Spinal cord (tissue), 10 donors: ENCODE results near the gene RAC2. TPM values are rescaled to one million over a fixed set of nuclear protein-coding genes. Genes with fewer than 3 reads are reported as not detected.
"Not testable (repeated sequence)": the region's sequence is repeated elsewhere in the genome, so short reads cannot be mapped to it uniquely, and the experiment has no call there.

ENCODE experiments used
- DNase-seq, 6 donors: peaks; one replicate each; pipeline versions ENCODE4 v3.0.0 to v3.0.0-alpha.2; 2013 to 2015; ENCODE audit warnings: low spot score in 6 of 6, low read depth in 4 of 6
- H3K27ac ChIP-seq: one replicate; pipeline ENCODE4 v1.5.1; 2013; ENCODE audit warnings: low read depth, low read length, control low read depth
- H3K27me3 ChIP-seq: one replicate; pipeline ENCODE4 v1.6.1; 2013; ENCODE audit warnings: low read length; ENCODE audit not compliant: control insufficient read depth, insufficient read depth
- H3K36me3 ChIP-seq: one replicate; pipeline ENCODE4 v1.6.1; 2013; ENCODE audit warnings: low read length; ENCODE audit not compliant: control insufficient read depth, insufficient read depth
- H3K4me1 ChIP-seq: one replicate; pipeline ENCODE4 v1.6.1; 2013; ENCODE audit warnings: low read length; ENCODE audit not compliant: control insufficient read depth, insufficient read depth
- H3K4me3 ChIP-seq: one replicate; pipeline ENCODE4 v1.5.1; 2013; ENCODE audit warnings: low read depth, low read length, control low read depth
- H3K9me3 ChIP-seq: one replicate; pipeline ENCODE4 v1.6.1; 2013; ENCODE audit warnings: low read length; ENCODE audit not compliant: control insufficient read depth, insufficient read depth
- WGBS: methylation state at CpG from one replicate; pipeline ENCODE4 v1.1.5; 2013; ENCODE audit warnings: missing lambda C conversion rate; ENCODE audit not compliant: insufficient coverage; 5-methylcytosine and 5-hydroxymethylcytosine counted together
- polyA plus RNA-seq, 2 donors: library from polyadenylated mRNA; unstranded; fragments of 120-200 nt; gene quantifications; one replicate each; pipeline ENCODE4 v1.2.1, GENCODE V29; 2013; ENCODE audit not compliant: insufficient read length in 2 of 2
- total RNA-seq, 2 donors: library from RNA; depleted of rRNA in 1 of 2; stranded (reverse); fragments of 120-200 nt in 1 of 2; fragments of >200 nt in 1 of 2; gene quantifications; one replicate each; pipeline versions ENCODE4 v1.2.3 to v1.2.4, GENCODE V29; 2013 to 2014
- donor health status: healthy.

Gene RAC2
- total and polyA plus RNA-seq, 4 donors, result 2.1 to 4.8 (median 2.7) TPM

- no peak overlapping the region for H3K4me3 ChIP-seq
- H3K27me3 ChIP-seq, result peaks cover 7% of the 10 kb centered on the region
These were observed 14.8 kb upstream of the RAC2 start for GRCh38 chr22:37258753-37259401.

GRCh38 chr22:37258005-37258752, 14.1 kb upstream of the RAC2 start:
- WGBS, result 86% methylated on average over 4 of the region's 9 CpGs
- no peak for DNase-seq
- Histone ChIP-seq H3K27me3 (peaks cover 7% of the 10 kb centered on the region), H3K4me3 (no peak overlapping the region), H3K27ac (no peak overlapping the region), H3K9me3 (no peaks in the 10 kb centered on the region), H3K4me1 (peaks cover 21% of the 10 kb centered on the region), H3K36me3 (no peaks in the 10 kb centered on the region)

More at GRCh38 chr22:37258753-37259401, 14.8 kb upstream of the RAC2 start:
- H3K27ac ChIP-seq, result no peak overlapping the region
- peaks cover 21% of the 10 kb centered on the region for H3K4me1 ChIP-seq
- no peaks in the 10 kb centered on the region for H3K36me3 ChIP-seq
- WGBS, result 61% methylated on average over 11 of the region's 14 CpGs
- peak in 2 of 6 donors; percentile 12 to 24 for DNase-seq
- H3K9me3 ChIP-seq, result peaks cover under 1% of the 10 kb centered on the region

DNA sequence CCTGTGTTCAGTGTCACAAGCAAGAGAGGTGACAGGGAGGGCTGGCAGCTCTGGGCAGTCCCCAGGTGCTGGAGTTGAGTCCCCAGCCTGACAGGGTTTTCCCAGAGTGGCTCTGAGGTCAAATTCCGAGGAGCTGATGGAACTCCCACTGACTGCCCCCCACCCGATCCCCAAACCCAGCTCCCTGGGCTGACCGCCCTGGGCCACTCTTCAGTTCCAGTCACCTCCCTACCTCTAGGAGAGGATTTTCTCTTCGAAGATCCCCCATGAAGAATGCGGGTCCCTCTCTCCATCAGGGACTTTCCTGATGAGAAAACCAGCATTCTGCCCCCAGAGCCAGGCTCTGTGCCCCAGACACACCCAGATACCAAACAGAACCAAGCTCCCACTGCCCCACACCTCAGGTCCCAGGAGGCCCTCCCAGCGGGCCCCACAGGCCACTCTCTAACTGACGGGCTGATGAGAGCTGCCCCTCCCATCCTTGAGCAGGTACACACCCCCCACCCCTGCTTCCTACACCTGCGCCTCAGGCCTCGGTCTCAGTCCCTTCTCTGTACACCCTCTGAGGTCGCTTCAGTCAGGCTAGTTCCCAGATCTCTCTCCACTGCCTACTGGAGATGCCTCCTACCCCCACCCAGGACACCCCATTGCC, 12.1 kb upstream of the RAC2 start:
- Histone ChIP-seq H3K4me3 (no peak overlapping the region), H3K27me3 (peaks cover 7% of the 10 kb centered on the region), H3K27ac (no peak overlapping the region), H3K4me1 (peaks cover 21% of the 10 kb centered on the region), H3K9me3 (no peaks in the 10 kb centered on the region), H3K36me3 (no peaks in the 10 kb centered on the region)
- 73% methylated on average over 10 of the region's 10 CpGs for WGBS
- no peak for DNase-seq

DNA sequence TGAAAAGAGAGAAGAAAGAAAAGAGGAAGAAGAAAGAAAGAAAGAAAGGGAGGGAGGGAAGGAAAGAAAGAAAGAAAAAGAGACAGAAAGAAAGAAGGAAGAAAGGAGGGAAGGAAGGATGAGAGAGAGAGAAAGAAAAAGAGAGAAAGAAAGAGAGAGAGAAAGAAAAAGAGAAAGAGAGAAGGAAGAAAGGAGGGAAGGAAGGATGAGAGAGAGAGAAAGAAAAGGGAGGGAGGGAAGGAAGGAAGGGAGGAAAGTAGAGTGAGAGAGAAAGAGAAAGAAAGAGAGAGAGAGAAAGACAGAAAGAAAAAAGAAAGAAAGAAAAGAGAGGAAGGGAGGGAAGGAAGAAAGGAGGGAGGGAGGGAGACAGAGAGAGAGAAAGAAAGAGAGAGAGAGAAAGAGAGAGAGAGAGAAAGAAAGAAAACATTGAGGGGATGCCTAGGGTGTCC, 11.5 kb upstream of the RAC2 start:
- peaks cover 6% of the 10 kb centered on the region for H3K27me3 ChIP-seq
- no peak overlapping the region for H3K4me3 ChIP-seq
- no peaks in the 10 kb centered on the region for H3K36me3 ChIP-seq
- H3K4me1 ChIP-seq, result peaks cover 17% of the 10 kb centered on the region
- no peak overlapping the region for H3K27ac ChIP-seq
- no peaks in the 10 kb centered on the region for H3K9me3 ChIP-seq
- DNase-seq, result no peak

GRCh38 chr22:37254867-37255233, 10.8 kb upstream of the RAC2 start:
- 40% methylated on average over 1 of the region's 5 CpGs for WGBS
- Histone ChIP-seq H3K36me3 (no peaks in the 10 kb centered on the region), H3K9me3 (no peaks in the 10 kb centered on the region), H3K27me3 (peaks cover 5% of the 10 kb centered on the region), H3K4me3 (no peak overlapping the region), H3K27ac (no peak overlapping the region), H3K4me1 (peaks cover 12% of the 10 kb centered on the region)
- no peak for DNase-seq

- H3K4me1 ChIP-seq, result peaks cover 7% of the 10 kb centered on the region
- no peak for DNase-seq
- no peaks in the 10 kb centered on the region for H3K9me3 ChIP-seq
- no CpG with 5 or more reads among the region's 5 CpGs for WGBS
- no peaks in the 10 kb centered on the region for H3K36me3 ChIP-seq
- H3K27ac ChIP-seq, result no peak overlapping the region
- no peak overlapping the region for H3K4me3 ChIP-seq
- H3K27me3 ChIP-seq, result peaks cover 3% of the 10 kb centered on the region
These were observed 10.3 kb upstream of the RAC2 start for GRCh38 chr22:37254209-37254866.

DNA sequence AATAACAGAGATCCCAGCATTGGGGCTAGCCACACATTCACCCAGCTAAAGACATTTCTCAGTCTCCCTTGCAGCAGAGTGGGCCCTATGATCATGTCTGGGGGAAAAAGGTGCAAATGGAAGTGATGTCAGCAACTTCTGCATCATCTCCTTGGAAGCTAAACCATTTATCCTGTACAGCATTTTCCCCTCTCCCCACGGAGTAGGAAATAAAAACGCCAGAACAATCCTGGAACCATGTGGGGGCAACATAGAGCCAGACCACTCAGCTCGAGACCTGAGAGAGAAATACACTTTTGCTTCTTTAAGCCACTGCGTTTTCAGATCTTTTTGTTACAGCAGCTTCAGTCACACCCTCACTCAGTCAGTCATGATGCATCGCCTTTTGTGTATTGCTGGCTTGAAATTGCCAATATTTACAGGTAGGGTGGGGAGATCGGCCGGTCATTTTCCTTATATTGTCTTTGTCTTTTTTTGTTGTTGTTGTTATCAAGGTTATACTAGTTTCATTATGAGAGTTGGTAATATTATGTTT, 9.1 kb upstream of the RAC2 start:
- Histone ChIP-seq H3K4me3 (no peak overlapping the region), H3K9me3 (no peaks in the 10 kb centered on the region), H3K27ac (no peak overlapping the region), H3K27me3 (no peaks in the 10 kb centered on the region), H3K4me1 (no peaks in the 10 kb centered on the region), H3K36me3 (no peaks in the 10 kb centered on the region)
- peak in 2 of 6 donors; percentile 33 to 74 for DNase-seq
- WGBS, result 6% methylated on average over 3 of the region's 7 CpGs

GRCh38 chr22:37251836-37252235, 7.8 kb upstream of the RAC2 start:
- not testable (repeated sequence) for DNase-seq, H3K27ac ChIP-seq, H3K9me3 ChIP-seq, H3K36me3 ChIP-seq, H3K27me3 ChIP-seq, H3K4me3 ChIP-seq, H3K4me1 ChIP-seq
- WGBS, result 80% methylated on average over 3 of the region's 8 CpGs

GRCh38 chr22:37249986-37250385, 5.9 kb upstream of the RAC2 start:
- H3K4me1 ChIP-seq, result no peaks in the 10 kb centered on the region
- WGBS, result 71% methylated on average over 3 of the region's 12 CpGs
- H3K36me3 ChIP-seq, result no peaks in the 10 kb centered on the region
- DNase-seq, result peak in 1 of 6 donors; percentile 19
- no peaks in the 10 kb centered on the region for H3K9me3 ChIP-seq
- no peaks in the 10 kb centered on the region for H3K27me3 ChIP-seq
- no peak overlapping the region for H3K4me3 ChIP-seq
- no peak overlapping the region for H3K27ac ChIP-seq
